Heart left ventricle (tissue), 16 donors: ENCODE results near the gene NVL. TPM values are rescaled to one million over a fixed set of nuclear protein-coding genes. Genes with fewer than 3 reads are reported as not detected.
"Not testable (repeated sequence)": the region's sequence is repeated elsewhere in the genome, so short reads cannot be mapped to it uniquely, and the experiment has no call there.

ENCODE experiments used
- ATAC-seq, 4 donors: fragments of 200-7000 bp; cut with Tn5 transposase; one replicate each; pipeline ENCODE4 v1.9.1; 2020 to 2022; ENCODE audit warnings: moderate library complexity in 4 of 4, mild to moderate bottlenecking in 3 of 4, moderate number of reproducible peaks in 1 of 4
- DNase-seq, 5 donors: peaks; one replicate each; pipeline ENCODE4 v3.0.0-alpha.2; 2020
- H3K27ac ChIP-seq, 12 donors: fragments of 200-600 bp; sonication (generic) in 4 of 12; one replicate each; pipeline versions ENCODE4 v1.5.0 to v1.8.0; 2016 to 2022; ENCODE audit warnings: mild to moderate bottlenecking in 2 of 12
- H3K27me3 ChIP-seq, 9 donors: fragments of 200-600 bp; sonication (generic) in 2 of 9; one replicate each; pipeline versions ENCODE4 v1.5.1 to v1.8.0; 2016 to 2022; ENCODE audit warnings: mild to moderate bottlenecking in 3 of 9
- H3K36me3 ChIP-seq, 9 donors: fragments of 200-600 bp; sonication (generic) in 2 of 9; one replicate each; pipeline versions ENCODE4 v1.5.0 to v1.8.0; 2018 to 2022; ENCODE audit warnings: mild to moderate bottlenecking in 2 of 9
- H3K4me1 ChIP-seq, 12 donors: fragments of 200-600 bp; sonication (generic) in 4 of 12; one replicate each; pipeline versions ENCODE4 v1.5.0 to v1.8.0; 2016 to 2022; ENCODE audit warnings: mild to moderate bottlenecking in 3 of 12
- H3K4me3 ChIP-seq, 12 donors: fragments of 200-600 bp; sonication (generic) in 4 of 12; one replicate each; pipeline versions ENCODE4 v1.5.0 to v1.8.0; 2017 to 2022; ENCODE audit warnings: mild to moderate bottlenecking in 9 of 12, moderate library complexity in 4 of 12
- H3K9me3 ChIP-seq, 12 donors: fragments of 200-600 bp; sonication (generic) in 4 of 12; one replicate each; pipeline versions ENCODE4 v1.5.0 to v1.8.0; 2016 to 2022; ENCODE audit warnings: mild to moderate bottlenecking in 1 of 12
- POLR2A ChIP-seq, 2 donors: fragments of 450-650 bp; IDR thresholded peaks; one replicate each; pipeline ENCODE4 v1.6.1; 2017; ENCODE audit warnings: antibody characterized with exemption in 2 of 2, mild to moderate bottlenecking in 2 of 2, moderate library complexity in 2 of 2
- WGBS, 4 donors: extraction: QIAGEN DNeasy Blood & Tissue Kit in 2 of 4; methylation state at CpG; one replicate each; pipeline versions ENCODE4 v1.1.5 to v1.1.7; 2013 to 2018; 5-methylcytosine and 5-hydroxymethylcytosine counted together
- intact Hi-C, 10 donors: fragments of 100-400 bp; cut with DNase I; formaldehyde crosslinking; loops; one replicate each; pipeline versions ENCODE4 v1.11.1 to v1.14.2; 2022
- polyA plus RNA-seq, 2 donors: library from polyadenylated mRNA; stranded (reverse); fragments of 200-250 nt; gene quantifications; one replicate each; pipeline ENCODE4 v1.2.3, GENCODE V29; 2013
- total RNA-seq, 9 donors: library from RNA; depleted of rRNA in 2 of 9; stranded (reverse); fragments of >200 nt in 2 of 9; fragmentation: NEBNext Ultra II Directional in 3 of 9; extraction: Animal tissue kit (Norgen Biotek cat#: 25700) in 3 of 9; gene quantifications; one replicate each; pipeline versions ENCODE4 v1.1.0 to v1.2.4, GENCODE V29; 2016 to 2023
- TF ChIP-seq, protein P1 (sequence below), 12 donors: fragments of 200-600 bp; sonication (generic) in 4 of 12; IDR thresholded peaks; one replicate each; pipeline versions ENCODE4 v1.5.0 to v1.8.0; 2018 to 2022; ENCODE audit warnings: antibody characterized with exemption in 12 of 12, mild to moderate bottlenecking in 5 of 12
- donor health status: ischemic (EF 13 %, LVEDD 7.1; RV severe dilation, severe dysfunction).
- donor health status: healthy with polysubstance abuse.
- donor health status: DM: no; HTN: yes; CAD: no.
- donor health status: DM: no; HTN: no; CAD: no.
- donor health status: ischemic (EF 25% LVEDD 6.9; RV normal size, moderate dysfunction).
- donor health status: ischemic (EF 25% LVEDD 5.7; RV mildly dilated, moderate dysfunction).
- donor health status: healthy.
- donor health status: DM: yes; HTN: yes; CAD: no.
- donor health status: ischemic (EF 35%, LVEDD 5.7; RV mildly dilated, moderate dysfunction).
- donor health status: nonischemic (EF 11% LVEDD 7.7; RV severe dilation, severe dysfunction).
- donor health status: DM: yes; HTN: yes; CAD: no.
- donor health status: PGD.
- donor health status: ischemic (EF 29% LVEDD 5.4; RV normal size, mild dysfunction).
- donor health status: nonischemic (EF 23%, LVEDD 6.1; RV moderate dilation, normal function).

The NVL gene
- total and polyA plus RNA-seq, 11 donors: 4.8 to 14.8 (median 9.3) TPM

- Histone ChIP-seq H3K27me3 (no peaks in the 10 kb centered on the region), H3K9me3 (no peaks in the 10 kb centered on the region), H3K4me3 (no peak overlapping the region), H3K27ac (no peak overlapping the region), H3K36me3 (no peaks in the 10 kb centered on the region), H3K4me1 (peaks cover 0 to 21% (median 15%) of the 10 kb centered on the region in 12 donors)
- intact Hi-C loops: no loop called here
- DNase-seq (no peak), ATAC-seq (no peak)
- WGBS, 4 donors: 76 to 82% (median 79%) methylated on average over 5 of the region's 5 CpGs
- TF ChIP-seq POLR2A (IDR thresholded peaks at IDR 0.05): no peak
- TF ChIP-seq, protein P1, sequence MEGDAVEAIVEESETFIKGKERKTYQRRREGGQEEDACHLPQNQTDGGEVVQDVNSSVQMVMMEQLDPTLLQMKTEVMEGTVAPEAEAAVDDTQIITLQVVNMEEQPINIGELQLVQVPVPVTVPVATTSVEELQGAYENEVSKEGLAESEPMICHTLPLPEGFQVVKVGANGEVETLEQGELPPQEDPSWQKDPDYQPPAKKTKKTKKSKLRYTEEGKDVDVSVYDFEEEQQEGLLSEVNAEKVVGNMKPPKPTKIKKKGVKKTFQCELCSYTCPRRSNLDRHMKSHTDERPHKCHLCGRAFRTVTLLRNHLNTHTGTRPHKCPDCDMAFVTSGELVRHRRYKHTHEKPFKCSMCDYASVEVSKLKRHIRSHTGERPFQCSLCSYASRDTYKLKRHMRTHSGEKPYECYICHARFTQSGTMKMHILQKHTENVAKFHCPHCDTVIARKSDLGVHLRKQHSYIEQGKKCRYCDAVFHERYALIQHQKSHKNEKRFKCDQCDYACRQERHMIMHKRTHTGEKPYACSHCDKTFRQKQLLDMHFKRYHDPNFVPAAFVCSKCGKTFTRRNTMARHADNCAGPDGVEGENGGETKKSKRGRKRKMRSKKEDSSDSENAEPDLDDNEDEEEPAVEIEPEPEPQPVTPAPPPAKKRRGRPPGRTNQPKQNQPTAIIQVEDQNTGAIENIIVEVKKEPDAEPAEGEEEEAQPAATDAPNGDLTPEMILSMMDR (IDR thresholded peaks at IDR 0.05): no peak
Observed at GRCh38 chr1:224353975-224354925, 24.3 kb upstream of the NVL start.

GRCh38 chr1:224352436-224353085 lies 22.6 kb upstream of the NVL start:
- ATAC-seq, H3K27me3 ChIP-seq, H3K4me3 ChIP-seq, H3K27ac ChIP-seq, DNase-seq, H3K4me1 ChIP-seq, intact Hi-C loops, H3K36me3 ChIP-seq, H3K9me3 ChIP-seq: not testable (repeated sequence)
- WGBS, 4 donors: 94 to 95% (median 95%) methylated on average over 35 to 49 of the region's 49 CpGs

DNA sequence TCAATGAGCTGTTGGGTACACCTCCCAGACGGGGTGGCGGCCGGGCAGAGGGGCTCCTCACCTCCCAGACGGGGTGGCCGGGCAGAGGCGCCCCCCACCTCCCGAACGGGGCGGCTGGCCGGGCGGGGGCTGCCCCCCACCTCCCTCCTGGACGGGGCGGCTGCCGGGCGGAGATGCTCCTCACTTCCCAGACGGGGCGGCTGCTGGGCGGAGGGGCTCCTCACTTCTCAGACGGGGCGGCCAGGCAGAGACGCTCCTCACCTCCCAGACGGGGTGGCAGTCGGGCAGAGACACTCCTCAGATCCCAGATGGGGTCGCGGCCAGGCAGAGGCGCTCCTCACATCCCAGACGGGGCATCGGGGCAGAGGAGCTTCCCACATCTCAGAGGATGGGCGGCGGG lies 19.7 kb upstream of the NVL start:
- H3K36me3 ChIP-seq, ATAC-seq, H3K27ac ChIP-seq, H3K4me1 ChIP-seq, H3K9me3 ChIP-seq, intact Hi-C loops, DNase-seq, H3K27me3 ChIP-seq, H3K4me3 ChIP-seq: not testable (repeated sequence)
- 91 to 97% (median 94%) methylated on average over 16 to 30 of the region's 30 CpGs for WGBS, 4 donors

GRCh38 chr1:224348137-224348536 lies 18.2 kb upstream of the NVL start:
- intact Hi-C loops: no loop called here
- no peak for ATAC-seq
- Histone ChIP-seq H3K27ac (no peak overlapping the region), H3K4me3 (no peak overlapping the region), H3K36me3 (no peaks in the 10 kb centered on the region), H3K9me3 (peaks cover 0 to 18% (median 13%) of the 10 kb centered on the region in 12 donors), H3K4me1 (no peaks in the 10 kb centered on the region), H3K27me3 (no peaks in the 10 kb centered on the region)
- TF ChIP-seq, protein P1 (IDR thresholded peaks at IDR 0.05): no peak
- TF ChIP-seq POLR2A (IDR thresholded peaks at IDR 0.05): no peak
- 81 to 88% (median 83%) methylated on average over 2 of the region's 2 CpGs for WGBS, 4 donors
- no peak for DNase-seq

DNA sequence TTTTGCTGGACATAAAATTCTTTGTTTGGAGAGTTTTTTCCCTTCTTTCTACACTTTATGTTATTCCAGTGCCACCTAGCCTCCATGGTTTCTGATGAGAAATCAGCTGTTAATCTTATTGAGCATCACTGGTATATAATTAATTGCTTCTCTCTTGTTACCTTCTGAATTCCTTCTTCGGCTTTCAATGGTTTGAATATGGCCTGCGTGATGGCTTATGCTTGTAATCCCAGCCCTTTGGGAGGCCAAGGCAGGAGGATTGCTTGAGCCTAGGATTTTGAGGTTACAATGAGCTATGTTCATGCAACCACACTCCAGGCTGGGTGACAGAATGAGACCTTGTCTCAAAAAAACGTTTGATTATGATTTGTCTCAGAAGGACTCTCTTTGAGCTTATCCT lies 13.7 kb upstream of the NVL start:
- H3K9me3 ChIP-seq: peaks cover 0 to 23% (median 15%) of the 10 kb centered on the region in 12 donors
- no peak overlapping the region for H3K4me3 ChIP-seq
- ATAC-seq: no peak

DNA sequence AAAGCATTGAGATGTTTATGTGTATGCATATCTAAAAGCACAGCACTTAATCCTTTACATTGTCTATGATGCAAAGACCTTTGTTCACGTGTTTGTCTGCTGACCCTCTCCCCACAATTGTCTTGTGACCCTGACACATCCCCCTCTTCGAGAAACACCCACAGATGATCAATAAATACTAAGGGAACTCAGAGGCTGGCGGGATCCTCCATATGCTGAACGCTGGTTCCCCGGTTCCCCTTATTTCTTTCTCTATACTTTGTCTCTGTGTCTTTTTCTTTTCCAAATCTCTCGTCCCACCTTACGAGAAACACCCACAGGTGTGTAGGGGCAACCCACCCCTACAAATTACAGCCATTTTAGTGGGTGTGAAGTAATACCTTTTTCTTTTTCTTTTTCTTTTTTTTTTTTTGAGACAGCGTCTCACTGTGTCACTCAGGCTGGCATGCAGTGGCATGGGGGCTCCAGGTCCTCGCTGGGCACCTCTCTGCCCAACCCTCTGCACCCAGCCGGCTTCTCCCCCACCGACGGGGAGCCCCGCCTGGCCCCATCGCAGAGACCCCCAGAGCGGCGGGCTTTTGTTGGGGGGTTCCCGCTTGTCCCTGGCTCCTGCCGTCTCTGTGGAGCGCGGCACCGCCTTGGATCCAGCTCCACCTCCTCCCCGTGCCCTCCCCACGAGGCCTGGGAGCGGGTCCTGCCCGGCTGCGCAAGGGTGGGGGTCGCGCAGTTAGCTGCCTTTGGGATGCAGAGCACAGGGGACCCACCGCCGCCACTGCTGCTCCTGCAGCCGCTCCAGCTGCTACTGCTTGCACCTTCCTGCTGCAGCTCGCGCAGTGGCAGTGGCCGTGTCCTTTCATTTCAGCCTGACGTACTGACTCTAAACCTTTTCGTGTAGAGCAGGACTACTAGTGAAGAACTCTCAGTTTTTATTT lies 10.7 kb upstream of the NVL start:
- DNase-seq (peak in 2 of 5 donors; percentile 25 to 28), ATAC-seq (peak in 3 of 4 donors; percentile 42 to 61 (median 47))
- WGBS, 4 donors: 4 to 8% (median 6%) methylated on average over 27 to 35 of the region's 36 CpGs
- H3K4me1 ChIP-seq, H3K36me3 ChIP-seq, intact Hi-C loops, H3K27ac ChIP-seq: not testable (repeated sequence)
- Histone ChIP-seq H3K9me3 (peaks cover 0 to 23% (median 15%) of the 10 kb centered on the region in 12 donors), H3K4me3 (peak overlapping the region; percentile 14 to 61 (median 48)), H3K27me3 (peaks cover 0 to 11% (median 3%) of the 10 kb centered on the region in 9 donors)

More for the DNA sequence above, 13.7 kb upstream of the NVL start:
- Histone ChIP-seq H3K27ac (no peak overlapping the region), H3K27me3 (peaks cover 0 to 11% (median under 1%) of the 10 kb centered on the region in 9 donors), H3K36me3 (no peaks in the 10 kb centered on the region), H3K4me1 (peaks cover 0 to 7% (median 0%) of the 10 kb centered on the region in 12 donors)
- no peak for DNase-seq
- intact Hi-C loops: no loop called here
- 38 to 54% (median 41%) methylated on average over 3 of the region's 3 CpGs for WGBS, 4 donors
- no peak for TF ChIP-seq POLR2A (IDR thresholded peaks at IDR 0.05)
- TF ChIP-seq, protein P1 (IDR thresholded peaks at IDR 0.05): no peak
